ENCODE data around the gene LRMDA.

GRCh38 chr10:76429368-76430060 is 998.1 kb downstream of the LRMDA start:
- no peak for TF ChIP-seq EZH2 (IDR thresholded peaks at IDR 0.05; ENCODE audit: borderline replicate concordance, low read depth, low read length, severe bottlenecking)
- TF ChIP-seq, protein P1, sequence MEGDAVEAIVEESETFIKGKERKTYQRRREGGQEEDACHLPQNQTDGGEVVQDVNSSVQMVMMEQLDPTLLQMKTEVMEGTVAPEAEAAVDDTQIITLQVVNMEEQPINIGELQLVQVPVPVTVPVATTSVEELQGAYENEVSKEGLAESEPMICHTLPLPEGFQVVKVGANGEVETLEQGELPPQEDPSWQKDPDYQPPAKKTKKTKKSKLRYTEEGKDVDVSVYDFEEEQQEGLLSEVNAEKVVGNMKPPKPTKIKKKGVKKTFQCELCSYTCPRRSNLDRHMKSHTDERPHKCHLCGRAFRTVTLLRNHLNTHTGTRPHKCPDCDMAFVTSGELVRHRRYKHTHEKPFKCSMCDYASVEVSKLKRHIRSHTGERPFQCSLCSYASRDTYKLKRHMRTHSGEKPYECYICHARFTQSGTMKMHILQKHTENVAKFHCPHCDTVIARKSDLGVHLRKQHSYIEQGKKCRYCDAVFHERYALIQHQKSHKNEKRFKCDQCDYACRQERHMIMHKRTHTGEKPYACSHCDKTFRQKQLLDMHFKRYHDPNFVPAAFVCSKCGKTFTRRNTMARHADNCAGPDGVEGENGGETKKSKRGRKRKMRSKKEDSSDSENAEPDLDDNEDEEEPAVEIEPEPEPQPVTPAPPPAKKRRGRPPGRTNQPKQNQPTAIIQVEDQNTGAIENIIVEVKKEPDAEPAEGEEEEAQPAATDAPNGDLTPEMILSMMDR (IDR thresholded peaks at IDR 0.05; ENCODE audit: borderline replicate concordance, extremely low read depth, low read length, poor library complexity, severe bottlenecking) = no peak

Measured in DND-41 (cell line).